ENCODE measurements around the gene COL27A1.
"Not testable (repeated sequence)": the region's sequence is repeated elsewhere in the genome, so short reads cannot be mapped to it uniquely, and the experiment has no call there.

The COL27A1 gene

GRCh38 chr9:114189823-114190562, 34.7 kb downstream of the COL27A1 start:
- no peak overlapping the region for H3K27ac Mint-ChIP-seq
- no peaks in the 10 kb centered on the region for H3K4me1 Mint-ChIP-seq (ENCODE audit: low read depth)
- no peak overlapping the region for H3K4me3 Mint-ChIP-seq
- H3K27me3 Mint-ChIP-seq: no peaks in the 10 kb centered on the region
- no peak for DNase-seq
- H3K9me3 Mint-ChIP-seq: peaks cover 20% of the 10 kb centered on the region
- no peaks in the 10 kb centered on the region for H3K36me3 Mint-ChIP-seq (ENCODE audit: low read depth)

- Mint-ChIP-seq H3K27me3 (no peaks in the 10 kb centered on the region), H3K4me1 (ENCODE audit: low read depth) (no peaks in the 10 kb centered on the region)
Measured at GRCh38 chr9:114190563-114190905, 35.2 kb downstream of the COL27A1 start.

DNA sequence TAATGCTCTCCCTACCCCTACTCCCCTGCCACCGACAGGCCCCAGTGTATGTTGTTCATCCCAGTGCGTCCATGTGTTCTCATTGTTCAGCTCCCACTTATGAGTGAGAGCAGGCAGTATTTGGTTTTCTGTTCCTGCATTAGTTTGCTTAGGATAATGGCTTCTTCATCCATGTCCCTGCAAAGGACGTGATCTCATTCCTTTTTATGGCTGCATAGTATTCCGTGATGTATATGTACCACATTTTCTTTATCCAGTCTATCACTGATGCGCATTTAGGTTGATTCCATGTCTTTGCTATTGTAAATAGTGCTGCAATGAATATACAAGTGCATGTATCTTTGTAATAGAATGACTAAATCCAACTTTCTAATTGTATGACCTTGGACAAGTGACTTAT, 36.1 kb downstream of the COL27A1 start:
- not testable (repeated sequence) for H3K27ac Mint-ChIP-seq

More at GRCh38 chr9:114190563-114190905, 35.2 kb downstream of the COL27A1 start:
- Mint-ChIP-seq H3K27ac (no peak overlapping the region), H3K9me3 (peaks cover 20% of the 10 kb centered on the region), H3K4me3 (no peak overlapping the region), H3K36me3 (ENCODE audit: low read depth) (no peaks in the 10 kb centered on the region)
- no peak for DNase-seq

GRCh38 chr9:114192539-114192938, 37.2 kb downstream of the COL27A1 start:
- H3K27me3 Mint-ChIP-seq: no peaks in the 10 kb centered on the region
- no peak overlapping the region for H3K4me3 Mint-ChIP-seq
- H3K4me1 Mint-ChIP-seq (ENCODE audit: low read depth): no peaks in the 10 kb centered on the region

More for the DNA sequence above, 36.1 kb downstream of the COL27A1 start:
- H3K9me3 Mint-ChIP-seq: peaks cover 20% of the 10 kb centered on the region
- DNase-seq; H3K27me3 Mint-ChIP-seq; H3K4me1 Mint-ChIP-seq (ENCODE audit: low read depth); H3K36me3 Mint-ChIP-seq (ENCODE audit: low read depth); H3K4me3 Mint-ChIP-seq: not testable (repeated sequence)

GRCh38 chr9:114193090-114193489, 37.8 kb downstream of the COL27A1 start:
- Mint-ChIP-seq H3K36me3 (ENCODE audit: low read depth) (no peaks in the 10 kb centered on the region), H3K9me3 (peaks cover 20% of the 10 kb centered on the region), H3K4me1 (ENCODE audit: low read depth) (no peaks in the 10 kb centered on the region), H3K27me3 (no peaks in the 10 kb centered on the region), H3K4me3 (no peak overlapping the region), H3K27ac (no peak overlapping the region)
- DNase-seq: no peak

More at GRCh38 chr9:114192539-114192938, 37.2 kb downstream of the COL27A1 start:
- H3K36me3 Mint-ChIP-seq (ENCODE audit: low read depth): no peaks in the 10 kb centered on the region
- H3K9me3 Mint-ChIP-seq: peaks cover 20% of the 10 kb centered on the region
- no peak overlapping the region for H3K27ac Mint-ChIP-seq
- no peak for DNase-seq

- Mint-ChIP-seq H3K4me3 (no peak overlapping the region), H3K4me1 (ENCODE audit: low read depth) (no peaks in the 10 kb centered on the region), H3K27ac (no peak overlapping the region), H3K27me3 (no peaks in the 10 kb centered on the region), H3K9me3 (peaks cover 8% of the 10 kb centered on the region), H3K36me3 (ENCODE audit: low read depth) (no peaks in the 10 kb centered on the region)
- DNase-seq: no peak
Measured at GRCh38 chr9:114196117-114196516, 40.8 kb downstream of the COL27A1 start.

- H3K27ac Mint-ChIP-seq: no peak overlapping the region
- no peaks in the 10 kb centered on the region for H3K27me3 Mint-ChIP-seq
- no peak overlapping the region for H3K4me3 Mint-ChIP-seq
- no peak for DNase-seq
- H3K9me3 Mint-ChIP-seq: no peaks in the 10 kb centered on the region
- H3K4me1 Mint-ChIP-seq (ENCODE audit: low read depth): no peaks in the 10 kb centered on the region
- H3K36me3 Mint-ChIP-seq (ENCODE audit: low read depth): no peaks in the 10 kb centered on the region
Measured at GRCh38 chr9:114196979-114197622, 41.8 kb downstream of the COL27A1 start.

- Mint-ChIP-seq H3K4me1 (ENCODE audit: low read depth) (no peaks in the 10 kb centered on the region), H3K27me3 (no peaks in the 10 kb centered on the region), H3K27ac (no peak overlapping the region), H3K4me3 (no peak overlapping the region), H3K36me3 (ENCODE audit: low read depth) (no peaks in the 10 kb centered on the region), H3K9me3 (no peaks in the 10 kb centered on the region)
- no peak for DNase-seq
Measured at GRCh38 chr9:114198249-114199040, 43.1 kb downstream of the COL27A1 start.

GRCh38 chr9:114200721-114201300, 45.5 kb downstream of the COL27A1 start:
- no peak overlapping the region for H3K27ac Mint-ChIP-seq
- no peaks in the 10 kb centered on the region for H3K4me1 Mint-ChIP-seq (ENCODE audit: low read depth)
- no peaks in the 10 kb centered on the region for H3K27me3 Mint-ChIP-seq
- H3K36me3 Mint-ChIP-seq (ENCODE audit: low read depth): no peaks in the 10 kb centered on the region
- H3K4me3 Mint-ChIP-seq: no peak overlapping the region
- no peaks in the 10 kb centered on the region for H3K9me3 Mint-ChIP-seq
- DNase-seq: no peak

DNA sequence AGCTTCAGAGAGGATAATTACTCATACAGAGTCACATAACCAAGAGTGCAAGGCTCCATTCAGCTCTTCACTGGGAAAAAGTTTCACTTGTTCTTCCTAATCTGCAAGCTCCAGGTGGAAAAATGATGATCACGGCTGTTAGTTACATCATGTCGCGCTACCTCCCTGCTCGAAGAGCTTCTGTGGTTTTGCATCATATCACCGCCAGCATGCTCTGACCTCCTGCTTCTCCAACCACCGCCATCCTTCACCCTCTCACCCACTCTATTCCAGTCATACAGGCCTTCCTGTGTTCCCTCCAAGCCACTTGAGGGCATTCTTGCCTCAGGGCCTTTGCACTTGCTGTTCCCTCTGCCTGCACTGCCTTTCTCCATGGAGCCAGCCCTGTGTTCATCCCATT, 47.1 kb downstream of the COL27A1 start:
- Mint-ChIP-seq H3K27me3 (no peaks in the 10 kb centered on the region), H3K27ac (no peak overlapping the region)

GRCh38 chr9:114202849-114203248, 47.5 kb downstream of the COL27A1 start:
- Mint-ChIP-seq H3K4me3 (no peak overlapping the region), H3K4me1 (ENCODE audit: low read depth) (no peaks in the 10 kb centered on the region), H3K27me3 (no peaks in the 10 kb centered on the region), H3K9me3 (no peaks in the 10 kb centered on the region), H3K36me3 (ENCODE audit: low read depth) (no peaks in the 10 kb centered on the region), H3K27ac (no peak overlapping the region)
- DNase-seq: no peak

More for the DNA sequence above, 47.1 kb downstream of the COL27A1 start:
- H3K4me3 Mint-ChIP-seq: no peak overlapping the region
- H3K4me1 Mint-ChIP-seq (ENCODE audit: low read depth): no peaks in the 10 kb centered on the region
- DNase-seq: no peak
- no peaks in the 10 kb centered on the region for H3K36me3 Mint-ChIP-seq (ENCODE audit: low read depth)
- H3K9me3 Mint-ChIP-seq: no peaks in the 10 kb centered on the region

DNA sequence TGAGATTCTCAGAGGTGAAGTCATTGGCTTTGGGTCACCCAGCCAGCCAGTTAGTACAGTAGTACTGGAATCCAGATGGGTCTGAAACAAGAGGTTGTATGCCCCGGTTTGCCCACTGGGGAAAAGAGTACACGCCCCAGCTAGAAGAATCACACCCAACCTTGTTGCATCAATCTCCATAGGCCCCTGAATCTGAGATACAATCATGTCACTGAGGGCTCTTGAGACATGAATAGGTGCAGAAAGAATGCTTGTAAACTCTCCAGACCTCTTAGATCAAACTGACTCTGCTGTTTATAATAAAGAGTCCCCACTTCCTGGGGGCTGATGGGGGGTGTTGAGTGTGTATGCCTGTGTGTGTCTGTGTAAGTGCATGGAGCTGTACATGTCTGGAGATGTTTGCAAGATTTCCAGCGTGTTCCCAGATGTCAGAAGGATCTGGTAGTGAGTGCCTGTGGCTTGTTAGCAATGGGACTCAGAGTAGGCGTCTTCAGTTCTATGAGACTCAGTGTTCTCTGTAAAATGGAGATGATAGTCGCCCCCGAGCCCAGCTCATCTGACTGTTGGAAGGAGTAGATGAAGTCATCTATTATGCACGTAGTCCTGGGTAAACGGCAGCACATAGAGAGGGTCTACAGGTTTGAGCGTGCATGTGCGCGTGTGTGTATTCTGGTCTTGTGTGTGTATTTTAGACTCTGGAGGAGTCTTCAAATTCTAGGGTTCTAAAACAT, 48.2 kb downstream of the COL27A1 start:
- DNase-seq: no peak
- Mint-ChIP-seq H3K27ac (no peak overlapping the region), H3K9me3 (no peaks in the 10 kb centered on the region), H3K4me3 (no peak overlapping the region), H3K4me1 (ENCODE audit: low read depth) (no peaks in the 10 kb centered on the region), H3K27me3 (no peaks in the 10 kb centered on the region), H3K36me3 (ENCODE audit: low read depth) (no peaks in the 10 kb centered on the region)

DNA sequence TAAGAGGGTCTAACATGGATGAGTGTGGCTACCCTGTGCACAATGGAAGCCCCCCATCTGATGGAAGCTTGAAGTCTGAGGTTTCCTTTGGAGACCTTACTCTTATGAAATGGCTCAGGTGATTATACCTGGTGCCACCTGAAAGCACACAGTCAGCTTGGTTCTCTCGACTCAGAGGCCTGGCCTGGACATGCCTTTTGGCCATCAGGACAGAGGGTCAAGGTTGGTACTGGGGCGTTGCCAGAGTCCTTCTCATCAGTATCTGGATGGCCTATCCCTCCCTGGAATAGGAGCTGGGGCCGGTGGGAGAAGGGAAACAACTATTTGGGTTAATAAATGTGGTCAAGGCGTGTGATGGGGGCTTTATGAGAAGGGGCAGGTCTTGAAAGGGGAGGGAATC, 48.9 kb downstream of the COL27A1 start:
- H3K27ac Mint-ChIP-seq: no peak overlapping the region
- no peaks in the 10 kb centered on the region for H3K4me1 Mint-ChIP-seq (ENCODE audit: low read depth)
- H3K36me3 Mint-ChIP-seq (ENCODE audit: low read depth): no peaks in the 10 kb centered on the region
- H3K27me3 Mint-ChIP-seq: no peaks in the 10 kb centered on the region
- H3K9me3 Mint-ChIP-seq: no peaks in the 10 kb centered on the region
- H3K4me3 Mint-ChIP-seq: no peak overlapping the region
- DNase-seq: no peak
